ENCODE measurements around the gene TMEM184B.

TMEM184B gene

DNA sequence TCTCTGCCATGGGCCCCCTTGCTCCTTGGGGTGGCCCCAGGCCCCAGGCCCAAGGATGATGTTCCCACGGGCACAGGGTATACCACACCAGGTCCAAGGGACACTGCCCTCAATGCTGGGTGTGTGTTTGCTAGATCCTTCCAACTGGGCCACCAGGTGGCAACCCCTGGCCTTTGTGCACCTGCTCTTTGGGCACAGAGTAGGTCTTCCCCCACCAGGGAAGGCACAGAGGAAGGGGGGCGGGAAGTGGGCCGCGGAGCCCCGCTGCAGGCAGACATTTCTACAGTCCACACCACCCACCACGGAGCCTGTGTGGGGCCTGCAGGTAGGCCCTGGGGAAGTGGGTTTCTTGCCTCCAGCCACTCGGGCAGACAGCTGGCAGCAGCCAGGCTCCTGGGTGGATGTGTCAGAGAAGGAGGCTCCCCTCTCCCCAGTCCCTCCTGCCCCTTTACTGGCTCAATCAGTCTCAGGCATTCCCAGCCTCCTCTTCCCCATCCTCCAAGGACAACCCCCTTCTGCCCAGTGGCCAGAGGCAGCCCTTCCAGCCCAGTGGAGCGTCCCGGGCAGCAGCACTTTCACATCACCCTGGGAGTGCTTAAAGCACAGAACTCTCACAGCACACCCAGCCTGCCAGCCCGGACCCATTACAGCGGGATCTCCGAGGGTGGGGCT lies 49.4 kb downstream of the TMEM184B start:
- no peak for ATAC-seq

DNA sequence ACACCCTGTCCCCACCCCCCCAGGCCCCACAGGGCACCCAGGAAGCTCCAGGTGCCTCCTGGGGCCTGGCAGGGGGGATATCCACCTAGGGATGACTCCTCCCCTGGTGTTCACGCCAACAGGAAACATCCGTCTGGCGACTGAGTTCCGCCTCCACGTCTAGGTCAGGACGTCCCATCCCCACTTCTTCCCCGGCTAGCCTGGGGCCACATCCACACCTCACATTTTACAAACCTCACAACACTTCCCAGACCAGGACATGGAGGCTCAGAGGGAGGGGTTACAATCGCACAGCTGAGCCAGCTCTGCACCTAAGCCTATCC lies 50.1 kb downstream of the TMEM184B start:
- ATAC-seq, result no peak

DNA sequence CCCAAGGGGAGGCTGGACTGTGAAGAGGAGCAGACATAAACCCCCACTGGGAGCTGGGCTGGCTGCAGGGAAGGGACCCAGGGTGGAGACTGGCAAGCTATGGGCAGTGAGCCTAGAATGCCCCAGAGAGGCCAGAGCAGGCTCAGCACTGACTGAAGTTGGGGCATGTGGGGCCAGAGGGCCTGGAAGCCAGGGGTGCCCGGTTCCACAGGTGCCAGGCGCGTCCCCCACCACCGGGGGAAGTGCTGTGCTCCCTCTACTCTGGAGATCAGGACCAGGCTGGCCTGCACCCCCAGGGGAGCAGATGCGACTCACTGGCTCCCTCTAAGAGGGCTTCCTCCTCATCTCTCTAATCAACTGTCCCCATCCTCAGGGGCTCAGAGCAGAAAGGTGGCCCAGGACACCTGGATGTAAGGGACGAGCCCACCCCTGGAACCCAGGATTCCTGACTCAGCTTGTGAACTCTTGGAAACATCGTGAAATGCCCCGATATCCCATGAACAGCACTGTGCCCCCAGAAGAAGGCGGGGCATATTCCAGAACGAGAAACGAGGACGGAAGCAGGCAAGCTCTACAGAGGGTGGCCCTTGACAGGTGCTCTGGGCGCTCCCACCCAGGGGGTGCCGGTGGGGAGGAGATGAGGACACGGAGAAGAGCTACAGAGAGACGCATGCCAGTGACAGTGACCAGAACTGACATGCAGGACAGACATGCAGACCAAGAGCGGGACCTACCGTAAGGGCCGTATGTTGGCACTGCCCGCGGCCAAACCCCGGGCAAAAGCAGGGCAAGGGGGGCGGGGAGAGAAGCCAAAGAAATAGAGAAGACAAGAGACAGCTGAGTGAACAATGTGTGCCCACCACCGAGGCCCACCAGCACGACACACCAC lies 50.7 kb downstream of the TMEM184B start:
- ATAC-seq, result no peak

DNA sequence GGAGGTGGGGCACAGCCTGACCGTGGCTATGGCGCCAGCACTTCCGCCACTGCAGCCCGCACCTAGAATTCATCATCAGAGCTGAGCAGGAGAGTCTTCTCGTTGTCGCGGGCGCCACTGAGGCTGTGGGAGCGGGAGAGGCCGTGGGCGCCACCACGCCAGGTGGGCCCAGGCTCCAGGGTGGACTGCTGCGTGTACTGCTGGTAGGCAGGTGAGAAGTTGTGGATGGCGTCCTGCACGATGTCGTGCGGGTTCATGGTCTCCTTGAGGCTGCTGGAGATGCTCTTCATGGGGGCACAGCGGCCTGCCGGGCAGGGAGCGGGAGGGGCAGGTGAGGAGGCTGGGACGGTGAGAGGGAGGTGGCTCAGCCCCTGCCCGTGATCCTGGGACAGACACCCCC lies 51.4 kb downstream of the TMEM184B start:
- ATAC-seq, result no peak

- no peak for ATAC-seq
Measured at GRCh38 chr22:38220653-38221386, 52.0 kb downstream of the TMEM184B start.

DNA sequence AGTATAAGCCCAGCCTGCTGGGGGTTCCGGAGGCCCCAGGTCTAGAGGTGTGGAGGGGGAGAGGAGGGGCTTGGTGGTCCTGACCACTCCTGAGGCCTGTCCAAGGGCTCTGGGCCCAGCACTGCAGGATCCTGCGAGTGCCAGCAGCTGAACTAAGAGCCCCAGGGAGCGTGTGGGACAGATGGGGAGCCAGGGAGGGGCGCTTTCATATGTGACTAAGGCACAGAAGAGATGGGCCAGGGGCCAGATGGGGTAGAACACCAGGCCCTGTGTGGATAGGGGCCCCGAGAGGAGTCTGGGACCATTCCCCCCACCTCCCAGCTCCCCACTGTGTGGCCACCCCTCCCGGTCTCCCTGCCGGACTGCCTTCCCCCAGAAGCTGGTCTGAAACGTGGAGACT lies 52.6 kb downstream of the TMEM184B start:
- ATAC-seq, result no peak

DNA sequence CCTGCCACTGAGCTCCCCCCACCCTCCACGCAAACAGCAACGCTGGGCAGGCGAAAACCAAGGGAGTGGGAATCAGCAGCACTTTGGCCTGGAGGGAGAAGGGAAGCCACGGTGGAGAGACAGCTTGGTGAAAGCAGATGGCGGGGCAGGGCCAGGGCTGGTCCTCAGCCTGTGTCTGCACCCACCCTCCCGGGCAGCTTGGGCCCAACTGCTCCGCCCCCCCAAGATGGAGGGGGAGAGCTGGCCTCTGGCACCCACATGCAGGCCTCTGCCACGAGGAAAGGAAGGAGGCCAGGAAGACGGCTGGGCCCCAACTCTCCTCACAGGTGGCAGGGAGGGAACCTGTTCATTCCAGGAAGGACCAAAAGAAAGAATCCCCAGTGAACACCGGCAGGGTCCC lies 53.2 kb downstream of the TMEM184B start:
- ATAC-seq, result no peak

DNA sequence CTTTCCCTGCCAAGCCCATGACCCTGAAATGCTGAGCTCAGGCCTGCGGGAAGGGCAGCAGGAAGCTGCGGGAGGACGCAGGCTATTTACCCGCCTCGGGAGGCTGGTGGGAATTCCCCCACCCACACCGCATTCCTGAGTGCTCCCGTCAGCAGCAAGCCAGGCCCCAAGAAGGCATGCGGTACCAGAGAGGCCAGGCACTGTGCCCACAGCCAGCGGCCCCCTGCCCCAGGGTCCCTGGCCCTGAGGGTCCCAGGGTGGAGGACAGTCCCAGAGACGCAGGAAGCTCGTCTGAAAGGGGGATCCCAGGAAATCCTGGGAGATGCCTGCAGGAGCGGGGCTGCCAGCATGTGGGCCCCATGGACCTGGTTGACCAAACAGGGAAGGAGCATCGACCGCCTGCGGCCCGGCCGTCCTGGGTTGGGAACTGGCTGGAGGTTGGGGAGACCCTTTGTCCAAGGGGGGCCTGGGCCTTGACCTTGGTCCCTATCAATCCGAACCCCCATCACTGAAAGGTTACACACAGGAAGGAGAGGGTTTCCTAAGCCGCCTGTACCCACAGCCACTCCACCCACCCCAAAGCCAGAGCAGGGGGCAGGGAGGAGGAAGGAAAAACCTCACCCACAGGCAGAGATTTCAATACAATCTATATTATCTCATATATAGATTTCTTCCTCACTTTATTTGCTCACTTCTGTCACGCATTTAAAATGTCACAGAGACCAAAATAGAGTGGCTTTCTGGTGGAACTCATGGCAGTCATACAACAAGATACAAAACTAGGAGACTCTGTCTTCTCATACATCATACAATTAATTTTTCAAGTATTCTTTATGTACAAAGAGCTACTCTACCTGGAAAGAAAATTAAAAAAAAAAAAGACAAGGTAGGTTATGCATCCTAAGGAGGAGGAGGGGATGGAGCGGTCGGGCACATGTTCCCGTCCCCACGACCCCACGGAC lies 53.9 kb downstream of the TMEM184B start:
- ATAC-seq, result no peak

DNA sequence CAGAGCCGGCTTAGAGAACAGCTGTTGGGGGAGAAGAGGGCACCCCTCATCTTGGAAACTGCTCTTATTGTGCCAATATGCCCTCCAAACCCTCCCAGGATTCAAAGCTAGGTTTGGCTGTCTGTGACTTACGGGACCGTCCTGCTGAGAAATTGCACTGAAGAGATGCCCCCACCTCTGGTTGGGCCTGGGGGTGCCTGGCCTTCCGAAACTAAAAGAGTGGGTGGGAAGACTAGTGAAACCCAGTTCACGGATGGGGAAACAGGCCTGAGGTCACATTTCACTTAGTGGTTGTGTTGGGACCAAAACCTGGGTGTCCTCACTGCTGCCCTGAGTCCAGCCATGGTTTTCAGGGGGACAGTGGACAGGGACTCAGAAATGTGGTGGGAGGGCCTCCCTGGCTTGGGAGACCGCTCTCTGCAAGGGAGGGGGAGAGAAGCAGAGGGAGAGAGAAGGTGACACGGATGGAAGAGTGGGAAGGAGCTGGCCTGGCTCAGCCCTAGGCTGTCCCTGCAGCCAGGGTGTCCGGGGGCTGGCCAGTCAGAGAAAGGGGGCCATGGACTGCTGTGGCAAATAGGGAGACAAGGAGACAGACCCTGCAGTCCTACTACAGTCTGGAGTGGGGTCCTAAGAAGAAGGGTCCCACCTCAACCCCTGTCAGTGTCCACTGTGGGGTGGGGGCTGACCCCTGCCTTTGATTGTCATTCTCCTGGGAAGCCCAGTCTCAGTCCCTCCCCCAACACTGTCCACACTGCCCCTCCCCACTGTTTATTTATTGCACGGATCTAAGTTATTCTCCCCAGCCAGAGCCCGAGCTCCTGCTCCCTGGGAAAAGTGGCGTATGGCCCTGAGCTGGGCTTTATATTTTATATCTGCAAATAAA lies 57.4 kb downstream of the TMEM184B start:
- no peak for ATAC-seq

GRCh38 chr22:38214302-38215056 lies 58.3 kb downstream of the TMEM184B start:
- peak; percentile 48 to 55 for ATAC-seq

GRCh38 chr22:38213990-38214301 lies 58.9 kb downstream of the TMEM184B start:
- ATAC-seq, result no peak

DNA sequence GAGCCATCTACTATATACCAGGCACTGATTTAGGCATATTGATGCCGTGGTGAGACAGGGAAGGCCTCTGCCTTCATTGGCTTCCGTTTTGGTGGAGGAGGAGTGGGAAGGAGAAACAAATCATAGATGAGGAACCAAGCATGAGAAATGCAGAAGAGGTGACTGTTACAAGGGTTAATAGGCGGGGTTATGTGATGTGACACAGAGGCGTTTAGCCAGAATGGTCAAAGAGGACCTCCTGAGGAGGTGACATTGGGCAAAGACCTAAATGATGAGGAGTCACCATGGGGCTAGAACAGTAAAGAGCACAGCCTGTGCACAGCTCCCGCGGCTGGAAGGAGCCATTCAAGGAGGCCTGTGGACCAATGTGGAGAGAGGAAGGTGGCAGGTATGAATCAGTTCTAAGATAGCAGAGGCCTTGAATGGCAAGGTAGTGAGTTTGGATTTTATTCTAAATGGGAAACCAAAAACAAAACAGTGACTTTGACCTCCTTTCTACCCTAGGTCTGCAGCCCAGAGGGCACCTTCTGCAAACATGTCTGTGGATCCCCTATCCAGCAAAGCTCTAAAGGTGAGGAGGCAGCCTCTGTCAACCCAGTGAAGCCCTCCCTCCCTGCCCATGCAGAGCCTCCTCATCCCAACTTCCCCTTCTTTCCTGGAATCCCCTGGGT lies 59.4 kb downstream of the TMEM184B start:
- ATAC-seq, result no peak

DNA sequence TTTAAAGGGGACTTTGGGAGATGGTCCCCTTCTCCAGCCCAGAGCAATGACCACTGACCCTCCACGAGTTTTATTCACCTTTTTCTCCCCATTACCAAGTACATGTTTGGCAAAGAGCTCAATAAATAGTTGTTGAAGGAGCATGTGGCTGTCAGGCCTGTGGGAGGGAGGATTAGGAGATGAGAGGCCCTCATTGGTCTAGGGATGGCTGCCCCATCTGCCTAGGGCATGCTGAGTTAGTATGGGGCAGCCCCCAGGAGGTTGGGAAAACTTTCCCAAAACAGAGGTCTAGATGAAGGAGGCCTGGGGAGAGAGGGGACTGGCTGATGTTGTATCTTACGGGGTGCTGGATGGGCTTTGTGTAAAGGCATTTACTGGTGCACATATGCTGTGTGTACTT lies 60.4 kb downstream of the TMEM184B start:
- no peak for ATAC-seq

DNA sequence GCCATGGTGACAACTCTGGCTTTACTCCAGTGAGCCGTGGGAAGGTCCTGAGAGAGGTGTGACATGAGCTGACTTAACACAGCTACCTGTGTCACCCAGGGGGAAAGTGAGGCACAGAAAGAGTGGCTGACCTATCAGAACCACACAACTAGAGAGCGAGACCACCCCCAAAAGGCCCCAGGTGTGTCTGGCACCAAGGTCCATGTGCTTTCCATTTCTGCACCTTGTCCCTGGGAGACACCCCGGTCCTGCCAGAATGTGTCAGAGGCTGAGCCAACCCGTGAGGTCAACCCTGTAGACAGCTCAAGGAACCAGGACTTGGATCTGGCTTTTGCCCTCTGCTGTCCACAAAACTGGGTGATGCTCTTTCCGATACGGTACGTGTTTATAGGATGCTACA lies 61.3 kb downstream of the TMEM184B start:
- ATAC-seq, result no peak

DNA sequence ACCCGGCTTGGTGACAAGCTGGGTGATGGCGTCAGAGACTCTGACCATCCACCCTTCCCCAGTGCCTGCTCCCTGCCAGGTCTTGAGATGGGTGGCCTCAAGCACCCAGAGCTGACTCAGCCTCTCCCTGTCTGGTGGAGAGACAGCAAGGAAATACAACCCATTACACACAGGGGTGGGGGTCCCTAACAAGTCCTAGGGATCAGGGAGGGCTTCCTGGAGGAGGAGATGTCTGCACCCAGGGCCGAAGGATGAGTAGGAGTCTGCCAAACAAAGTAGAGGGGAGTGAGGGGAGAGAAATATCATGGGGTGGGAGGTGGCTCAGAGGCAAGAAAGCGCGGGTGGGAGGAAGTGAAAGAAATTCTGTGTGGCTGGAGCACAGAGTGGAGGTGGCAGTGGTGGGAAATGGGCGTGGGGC lies 64.2 kb downstream of the TMEM184B start:
- no peak for ATAC-seq

DNA sequence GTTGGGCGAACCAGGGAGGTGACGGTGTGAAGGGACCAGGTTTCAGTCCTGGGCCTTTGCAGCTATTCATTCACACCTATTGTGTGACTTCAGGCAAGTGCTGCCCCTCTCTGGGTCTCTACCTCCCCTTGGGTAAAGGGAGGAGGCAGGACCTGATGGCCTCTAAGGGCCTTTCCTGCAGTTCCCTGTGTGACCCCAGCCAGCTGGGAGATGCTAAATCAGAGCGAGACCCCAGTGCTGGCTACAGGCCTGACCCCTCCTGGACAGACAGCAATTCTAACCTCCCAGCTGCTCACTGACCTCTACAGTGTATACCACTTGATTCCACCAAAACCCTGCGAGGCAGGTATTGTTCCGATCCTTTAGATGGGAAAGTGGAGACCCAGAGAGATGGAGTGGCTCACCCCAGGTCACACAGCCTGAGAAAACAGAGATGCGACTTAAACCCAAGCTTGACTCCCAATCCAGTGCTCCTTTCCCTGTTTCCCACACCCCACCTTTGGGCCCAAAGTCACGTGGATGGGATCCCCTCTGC lies 64.8 kb downstream of the TMEM184B start:
- ATAC-seq, result no peak

DNA sequence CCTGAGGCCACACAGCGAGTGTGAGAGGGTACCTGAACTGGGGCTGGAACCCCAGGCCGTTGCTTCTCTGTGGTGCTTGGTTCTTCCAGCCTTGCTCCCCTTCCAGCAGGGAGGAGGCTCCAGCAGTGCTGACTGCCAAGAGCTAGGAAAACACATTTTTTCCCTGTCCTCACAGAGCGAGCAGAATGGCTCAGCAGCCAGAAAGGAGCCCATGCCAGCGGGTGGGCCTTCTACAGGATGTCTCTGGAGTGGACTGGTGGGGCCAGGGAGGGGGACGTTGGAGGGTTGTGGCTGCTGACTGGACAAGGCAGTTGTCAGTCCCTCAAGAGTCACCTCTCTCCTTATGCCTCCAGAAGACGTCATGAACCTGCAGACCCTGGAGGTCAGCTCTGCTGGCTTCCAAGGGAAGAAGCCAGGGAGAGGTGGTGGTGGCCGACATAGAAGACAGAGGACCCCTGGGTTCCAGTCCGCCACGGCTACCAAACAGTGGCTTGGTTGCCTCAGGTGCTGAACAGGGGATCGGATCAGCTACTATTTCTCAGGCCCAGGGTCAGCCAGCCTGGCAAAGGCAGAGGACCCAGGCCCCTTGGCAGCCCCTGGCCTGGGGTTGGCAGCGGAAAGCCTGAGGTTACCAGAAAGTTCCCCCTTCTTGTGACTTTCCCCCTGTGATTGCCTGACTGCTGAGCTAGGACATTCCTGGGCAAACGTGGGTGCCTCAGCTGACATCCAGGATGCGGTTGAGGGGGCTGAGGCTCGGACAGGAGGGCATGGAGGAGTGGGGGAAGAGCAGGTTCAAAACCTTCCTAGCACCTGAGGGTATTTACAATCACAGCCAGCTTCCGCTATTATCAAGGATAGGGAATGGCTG lies 67.3 kb downstream of the TMEM184B start:
- ATAC-seq, result no peak

DNA sequence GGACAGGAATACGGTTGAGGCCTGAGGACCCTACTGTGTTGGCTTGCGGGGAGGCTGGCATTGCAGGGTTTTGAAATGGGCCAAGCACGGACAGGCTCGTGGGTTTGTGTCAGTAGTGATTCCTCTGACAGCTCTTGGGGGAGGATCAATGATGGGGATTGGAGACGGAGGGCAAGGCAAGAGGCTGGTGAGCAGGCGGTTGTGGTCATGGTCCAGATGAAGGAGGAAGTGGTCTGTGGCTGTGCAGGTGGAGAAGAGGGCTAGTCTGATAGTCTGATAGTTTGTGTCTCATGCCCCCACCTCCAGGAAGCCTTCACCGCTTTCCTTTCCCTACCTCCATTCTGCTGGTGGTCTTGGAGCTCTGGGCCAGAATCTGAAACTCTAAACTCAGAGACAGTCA lies 68.0 kb downstream of the TMEM184B start:
- ATAC-seq, result no peak
